NAMALWA (cell line): ENCODE results near the gene CCDC157.
A peak's percentile ranks its signal among the peaks of the same experiment; 100 is the strongest.

Source experiments
- DNase-seq: peaks from one replicate; pipeline ENCODE4 v3.0.0-alpha.2; 2015; ENCODE audit warnings: low spot score

CCDC157 gene

GRCh38 chr22:30356449-30357235 lies at the start of gene CCDC157, which contains the start of gene SF3A1:
TSS of gene CCDC157 (plus strand) at chr22:30357007. CDS start at chr22:30366001, 8,994 bp downstream.
TSS of gene SF3A1 (minus strand) at chr22:30356894. CDS start at chr22:30356792, 102 bp downstream.
- peak; percentile 90 for DNase-seq

GRCh38 chr22:30307041-30307574 lies 49.7 kb upstream of the CCDC157 start:
- no peak for DNase-seq

- DNase-seq = no peak
These were observed 48.7 kb upstream of the CCDC157 start for GRCh38 chr22:30308093-30308492.

GRCh38 chr22:30308518-30309230 lies 48.1 kb upstream of the CCDC157 start:
- peak; percentile 80 for DNase-seq

GRCh38 chr22:30309951-30310741 lies 46.7 kb upstream of the CCDC157 start:
- DNase-seq = no peak

GRCh38 chr22:30310881-30311771 lies 45.7 kb upstream of the CCDC157 start:
- no peak for DNase-seq

- DNase-seq = no peak
These were observed 44.8 kb upstream of the CCDC157 start for GRCh38 chr22:30312053-30312452.

GRCh38 chr22:30313527-30314363 lies 43.1 kb upstream of the CCDC157 start:
- DNase-seq = no peak

GRCh38 chr22:30314915-30315314 lies 41.9 kb upstream of the CCDC157 start:
- no peak for DNase-seq

GRCh38 chr22:30315962-30316576 lies 40.7 kb upstream of the CCDC157 start:
- DNase-seq = no peak

GRCh38 chr22:30317778-30318177 lies 39.0 kb upstream of the CCDC157 start:
- DNase-seq = no peak

- no peak for DNase-seq
These were observed 37.9 kb upstream of the CCDC157 start for GRCh38 chr22:30318799-30319419.

GRCh38 chr22:30320021-30320556 lies 36.7 kb upstream of the CCDC157 start:
- DNase-seq = no peak

GRCh38 chr22:30321461-30321860 lies 35.3 kb upstream of the CCDC157 start:
- DNase-seq = no peak

GRCh38 chr22:30323246-30323645 lies 33.6 kb upstream of the CCDC157 start:
- DNase-seq = no peak

GRCh38 chr22:30324014-30324730 lies 32.6 kb upstream of the CCDC157 start:
- no peak for DNase-seq

- DNase-seq = no peak
These were observed 31.6 kb upstream of the CCDC157 start for GRCh38 chr22:30325065-30325720.
